HEK293 (cell line): ENCODE measurements around the gene APOBEC3B.

Experiments
- CTCF ChIA-PET: fragments of 350-600 bp; formaldehyde crosslinking; extraction: SDS; loops from one replicate; lab custom pipeline; 2021; ENCODE audit warnings: antibody characterized with exemption; lab: Yijun Ruan, JAX
- POLR2A ChIA-PET: fragments of 300-600 bp; formaldehyde crosslinking; extraction: SDS; loops from one replicate; lab custom pipeline; 2020; ENCODE audit warnings: antibody characterized with exemption, inconsistent platforms; lab: Yijun Ruan, JAX
- H3K27ac ChIP-seq: fragments of 200-500 bp; sonication (Bioruptor generic); 2 replicates; pipeline ENCODE4 v1.5.1; 2014; ENCODE audit warnings: low read depth, low read length, control low read depth, inconsistent platforms; ENCODE audit errors: extremely low read depth
- H3K36me3 ChIP-seq, 2 experiments: fragments of 200-500 bp in 1 of 2; sonication (Bioruptor generic) in 1 of 2; 1 replicate in 1 of 2; 2 replicates in 1 of 2; pipeline ENCODE4 v1.5.1; 2014 to 2017; ENCODE audit warnings: inconsistent platforms in 2 of 2, low read length in 2 of 2; ENCODE audit not compliant: control insufficient read depth in 2 of 2, insufficient read depth in 1 of 2
- H3K4me1 ChIP-seq: fragments of 200-500 bp; sonication (Bioruptor generic); 2 replicates; pipeline ENCODE4 v1.5.1; 2014; ENCODE audit warnings: mild to moderate bottlenecking, low read length, inconsistent platforms; ENCODE audit not compliant: control insufficient read depth, insufficient read depth
- H3K4me3 ChIP-seq: 2 replicates; pipeline ENCODE4 v1.5.1; 2011; ENCODE audit warnings: low read depth, mild to moderate bottlenecking, control low read depth, low read length, moderate library complexity
- H3K9me3 ChIP-seq: fragments of 200-500 bp; sonication (Bioruptor generic); 2 replicates; pipeline ENCODE4 v1.5.1; 2014; ENCODE audit warnings: low read depth, low read length, inconsistent platforms; ENCODE audit not compliant: control insufficient read depth, insufficient read depth
- YY1 ChIP-seq: fragments of 450-650 bp; formaldehyde crosslinking; IDR thresholded peaks from 2 replicates; pipeline ENCODE4 v1.5.1; 2018; ENCODE audit warnings: missing biosample characterization, missing genetic modification characterization
- ZBTB48 ChIP-seq: fragments of 450-650 bp; formaldehyde crosslinking; IDR thresholded peaks from 2 replicates; pipeline ENCODE4 v1.5.1; 2016; ENCODE audit warnings: missing biosample characterization, missing genetic modification characterization
- ZFP69B ChIP-seq: fragments of 450-650 bp; formaldehyde crosslinking; IDR thresholded peaks from 2 replicates; pipeline ENCODE4 v1.5.1; 2016; ENCODE audit warnings: missing biosample characterization, missing genetic modification characterization
- ZNF175 ChIP-seq: fragments of 450-650 bp; formaldehyde crosslinking; IDR thresholded peaks from 2 replicates; pipeline ENCODE4 v1.5.1; 2016; ENCODE audit warnings: missing biosample characterization, missing genetic modification characterization
- ZNF335 ChIP-seq: fragments of 450-650 bp; formaldehyde crosslinking; conservative IDR thresholded peaks from 2 replicates; pipeline ENCODE4 v1.5.1; 2016; ENCODE audit warnings: missing biosample characterization, missing genetic modification characterization
- ZNF341 ChIP-seq: fragments of 450-650 bp; formaldehyde crosslinking; IDR thresholded peaks from 2 replicates; pipeline ENCODE4; 2016; ENCODE audit warnings: low read depth, missing biosample characterization, missing genetic modification characterization
- ZNF433 ChIP-seq: fragments of 450-650 bp; formaldehyde crosslinking; IDR thresholded peaks from 2 replicates; pipeline ENCODE4 v1.5.1; 2016; ENCODE audit warnings: missing biosample characterization, missing genetic modification characterization, low read depth
- ZNF521 ChIP-seq: fragments of 450-650 bp; formaldehyde crosslinking; IDR thresholded peaks from 2 replicates; pipeline ENCODE4 v1.5.1; 2017; ENCODE audit warnings: missing biosample characterization, mild to moderate bottlenecking, missing genetic modification characterization
- ZNF624 ChIP-seq: fragments of 450-650 bp; formaldehyde crosslinking; IDR thresholded peaks from 2 replicates; pipeline ENCODE4 v1.5.1; 2017; ENCODE audit warnings: missing biosample characterization, missing genetic modification characterization
- ZNF660 ChIP-seq: fragments of 450-650 bp; IDR thresholded peaks from 2 replicates; pipeline ENCODE4 v1.5.1; 2018; ENCODE audit warnings: missing biosample characterization, mild to moderate bottlenecking, missing genetic modification characterization
- ZNF768 ChIP-seq: fragments of 450-650 bp; formaldehyde crosslinking; IDR thresholded peaks from 2 replicates; pipeline ENCODE4 v1.5.1; 2018; ENCODE audit warnings: missing biosample characterization, mild to moderate bottlenecking, missing genetic modification characterization
- ZNF791 ChIP-seq: fragments of 450-650 bp; formaldehyde crosslinking; IDR thresholded peaks from 2 replicates; pipeline ENCODE4 v1.5.1; 2016; ENCODE audit warnings: missing biosample characterization, missing genetic modification characterization
- TF ChIP-seq, protein P1 (sequence below): fragments of 450-650 bp; formaldehyde crosslinking; optimal IDR thresholded peaks from 2 replicates; pipeline ENCODE3; 2016; ENCODE audit warnings: missing biosample characterization, mild to moderate bottlenecking, missing genetic modification characterization
- TF ChIP-seq, protein P2 (sequence below): fragments of 450-650 bp; formaldehyde crosslinking; IDR thresholded peaks from 2 replicates; pipeline ENCODE4 v1.5.1; 2017; ENCODE audit warnings: missing biosample characterization, mild to moderate bottlenecking, missing genetic modification characterization, moderate library complexity
- TF ChIP-seq, protein P3 (sequence below): fragments of 450-650 bp; formaldehyde crosslinking; IDR thresholded peaks from 2 replicates; pipeline ENCODE4 v1.5.1; 2016; ENCODE audit warnings: missing biosample characterization, missing genetic modification characterization
- TF ChIP-seq, protein P4 (sequence below): fragments of 450-650 bp; formaldehyde crosslinking; IDR thresholded peaks from 2 replicates; pipeline ENCODE4 v1.5.1; 2016; ENCODE audit warnings: missing biosample characterization, missing genetic modification characterization

Gene APOBEC3B

GRCh38 chr22:38956551-38956950 lies 25.6 kb upstream of the APOBEC3B start:
- POLR2A ChIA-PET: no interaction called here

GRCh38 chr22:38957046-38957770 lies 24.9 kb upstream of the APOBEC3B start, which contains the start of gene APOBEC3A:
Gene APOBEC3A (plus strand): TSS chr22:38957609. CDS start chr22:38957692, 83 bp downstream.
- TF ChIP-seq ZNF433 (tag by site-specific recombination): no peak
- no peak for TF ChIP-seq ZNF175
- TF ChIP-seq, protein P1, sequence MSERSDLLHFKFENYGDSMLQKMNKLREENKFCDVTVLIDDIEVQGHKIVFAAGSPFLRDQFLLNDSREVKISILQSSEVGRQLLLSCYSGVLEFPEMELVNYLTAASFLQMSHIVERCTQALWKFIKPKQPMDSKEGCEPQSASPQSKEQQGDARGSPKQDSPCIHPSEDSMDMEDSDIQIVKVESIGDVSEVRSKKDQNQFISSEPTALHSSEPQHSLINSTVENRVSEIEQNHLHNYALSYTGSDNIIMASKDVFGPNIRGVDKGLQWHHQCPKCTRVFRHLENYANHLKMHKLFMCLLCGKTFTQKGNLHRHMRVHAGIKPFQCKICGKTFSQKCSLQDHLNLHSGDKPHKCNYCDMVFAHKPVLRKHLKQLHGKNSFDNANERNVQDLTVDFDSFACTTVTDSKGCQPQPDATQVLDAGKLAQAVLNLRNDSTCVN (tag by site-specific recombination): no peak
- TF ChIP-seq ZBTB48 (tag by site-specific recombination): no peak
- no peak for TF ChIP-seq ZNF624 (tag by site-specific recombination)
- TF ChIP-seq ZNF660 (tag by site-specific recombination): no peak
- no peak for TF ChIP-seq ZFP69B (tag by site-specific recombination)
- TF ChIP-seq ZNF768 (tag by site-specific recombination): no peak
- TF ChIP-seq, protein P2, sequence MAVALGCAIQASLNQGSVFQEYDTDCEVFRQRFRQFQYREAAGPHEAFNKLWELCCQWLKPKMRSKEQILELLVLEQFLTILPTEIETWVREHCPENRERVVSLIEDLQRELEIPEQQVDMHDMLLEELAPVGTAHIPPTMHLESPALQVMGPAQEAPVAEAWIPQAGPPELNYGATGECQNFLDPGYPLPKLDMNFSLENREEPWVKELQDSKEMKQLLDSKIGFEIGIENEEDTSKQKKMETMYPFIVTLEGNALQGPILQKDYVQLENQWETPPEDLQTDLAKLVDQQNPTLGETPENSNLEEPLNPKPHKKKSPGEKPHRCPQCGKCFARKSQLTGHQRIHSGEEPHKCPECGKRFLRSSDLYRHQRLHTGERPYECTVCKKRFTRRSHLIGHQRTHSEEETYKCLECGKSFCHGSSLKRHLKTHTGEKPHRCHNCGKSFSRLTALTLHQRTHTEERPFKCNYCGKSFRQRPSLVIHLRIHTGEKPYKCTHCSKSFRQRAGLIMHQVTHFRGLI (tag by site-specific recombination): no peak
- TF ChIP-seq, protein P3, sequence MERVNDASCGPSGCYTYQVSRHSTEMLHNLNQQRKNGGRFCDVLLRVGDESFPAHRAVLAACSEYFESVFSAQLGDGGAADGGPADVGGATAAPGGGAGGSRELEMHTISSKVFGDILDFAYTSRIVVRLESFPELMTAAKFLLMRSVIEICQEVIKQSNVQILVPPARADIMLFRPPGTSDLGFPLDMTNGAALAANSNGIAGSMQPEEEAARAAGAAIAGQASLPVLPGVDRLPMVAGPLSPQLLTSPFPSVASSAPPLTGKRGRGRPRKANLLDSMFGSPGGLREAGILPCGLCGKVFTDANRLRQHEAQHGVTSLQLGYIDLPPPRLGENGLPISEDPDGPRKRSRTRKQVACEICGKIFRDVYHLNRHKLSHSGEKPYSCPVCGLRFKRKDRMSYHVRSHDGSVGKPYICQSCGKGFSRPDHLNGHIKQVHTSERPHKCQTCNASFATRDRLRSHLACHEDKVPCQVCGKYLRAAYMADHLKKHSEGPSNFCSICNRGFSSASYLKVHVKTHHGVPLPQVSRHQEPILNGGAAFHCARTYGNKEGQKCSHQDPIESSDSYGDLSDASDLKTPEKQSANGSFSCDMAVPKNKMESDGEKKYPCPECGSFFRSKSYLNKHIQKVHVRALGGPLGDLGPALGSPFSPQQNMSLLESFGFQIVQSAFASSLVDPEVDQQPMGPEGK: no peak
- no peak for TF ChIP-seq ZNF335 (tag by site-specific recombination)
- TF ChIP-seq ZNF521 (tag by site-specific recombination): no peak
- Histone ChIP-seq H3K4me3 (no peak within 1 kb of the TSS), H3K27ac (no peak within 1 kb of the TSS), H3K36me3 (no peaks in the 10 kb centered on the region), H3K4me1 (no peaks in the 10 kb centered on the region), H3K9me3 (no peaks in the 10 kb centered on the region)
- ChIA-PET POLR2A (no interaction called here), CTCF (interaction anchor here (0.6 kb wide), 1 partner anchor 23 kb away, joined by 3 read pairs; no protein-coding TSS in a partner anchor)

More at GRCh38 chr22:38956551-38956950, 25.6 kb upstream of the APOBEC3B start:
- no peaks in the 10 kb centered on the region for H3K9me3 ChIP-seq
- TF ChIP-seq YY1 (tag by site-specific recombination) (no peak), ZNF341 (tag by site-specific recombination) (peak; percentile 46), ZNF791 (no peak), ZNF335 (tag by site-specific recombination) (peak; percentile 55)
- TF ChIP-seq, protein P4, sequence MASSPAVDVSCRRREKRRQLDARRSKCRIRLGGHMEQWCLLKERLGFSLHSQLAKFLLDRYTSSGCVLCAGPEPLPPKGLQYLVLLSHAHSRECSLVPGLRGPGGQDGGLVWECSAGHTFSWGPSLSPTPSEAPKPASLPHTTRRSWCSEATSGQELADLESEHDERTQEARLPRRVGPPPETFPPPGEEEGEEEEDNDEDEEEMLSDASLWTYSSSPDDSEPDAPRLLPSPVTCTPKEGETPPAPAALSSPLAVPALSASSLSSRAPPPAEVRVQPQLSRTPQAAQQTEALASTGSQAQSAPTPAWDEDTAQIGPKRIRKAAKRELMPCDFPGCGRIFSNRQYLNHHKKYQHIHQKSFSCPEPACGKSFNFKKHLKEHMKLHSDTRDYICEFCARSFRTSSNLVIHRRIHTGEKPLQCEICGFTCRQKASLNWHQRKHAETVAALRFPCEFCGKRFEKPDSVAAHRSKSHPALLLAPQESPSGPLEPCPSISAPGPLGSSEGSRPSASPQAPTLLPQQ (tag by site-specific recombination): no peak
- H3K36me3 ChIP-seq: no peaks in the 10 kb centered on the region
- H3K4me1 ChIP-seq: no peaks in the 10 kb centered on the region
- CTCF ChIA-PET: interaction anchor here (1.0 kb wide), 1 partner anchor 25 kb away, joined by 4 read pairs; no protein-coding TSS in a partner anchor
- no peak overlapping the region for H3K27ac ChIP-seq
- H3K4me3 ChIP-seq: no peak overlapping the region
